Measurements from ENCODE around the gene FAM180B.
"Not testable (repeated sequence)": the region's sequence is repeated elsewhere in the genome, so short reads cannot be mapped to it uniquely, and the experiment has no call there.

- not testable (repeated sequence) for TF ChIP-seq CTCF, POLR2A (IDR thresholded peaks at IDR 0.05)
These were observed 40.2 kb upstream of the FAM180B start for GRCh38 chr11:47546274-47546673.

All from heart left ventricle (tissue), 13 donors.